Endodermal cell (in vitro differentiated cells): ENCODE results near the gene CASP8AP2. TPM values are rescaled to one million over a fixed set of nuclear protein-coding genes. Genes with fewer than 3 reads are reported as not detected.

Experiments
- DNase-seq: peaks from one replicate; pipeline ENCODE4 v3.0.0-alpha.2; 2017
- H3K27ac ChIP-seq: 2 replicates; pipeline ENCODE4 v1.5.1; 2013; ENCODE audit warnings: mild to moderate bottlenecking, low read depth, low read length, moderate library complexity
- H3K27me3 ChIP-seq: 2 replicates; pipeline ENCODE4 v1.6.1; 2013; ENCODE audit warnings: mild to moderate bottlenecking, low read length, moderate library complexity; ENCODE audit not compliant: insufficient read depth, control insufficient read depth, poor library complexity, severe bottlenecking
- H3K36me3 ChIP-seq: 2 replicates; pipeline ENCODE4 v1.7.0; 2013; ENCODE audit warnings: mild to moderate bottlenecking, low read length, moderate library complexity; ENCODE audit not compliant: control insufficient read depth, insufficient read depth
- H3K4me1 ChIP-seq: one replicate; pipeline ENCODE4 v1.7.0; 2013; ENCODE audit warnings: low read length; ENCODE audit not compliant: control insufficient read depth, insufficient read depth
- H3K4me3 ChIP-seq: 2 replicates; pipeline ENCODE4 v1.5.1; 2013; ENCODE audit warnings: mild to moderate bottlenecking, low read length, moderate library complexity
- H3K9ac ChIP-seq: 2 replicates; pipeline ENCODE4 v1.6.1; 2013; ENCODE audit warnings: mild to moderate bottlenecking, low read length, moderate library complexity; ENCODE audit not compliant: poor library complexity, severe bottlenecking; ENCODE audit errors: extremely low read depth
- H3K9me3 ChIP-seq: 2 replicates; pipeline ENCODE4 v1.6.1; 2013; ENCODE audit warnings: mild to moderate bottlenecking, low read length, moderate library complexity; ENCODE audit not compliant: control insufficient read depth
- H3K27ac Mint-ChIP-seq: 2 replicates; pipeline ENCODE4 v1.8.0; 2020; ENCODE audit warnings: mixed read lengths
- H3K27me3 Mint-ChIP-seq: 2 replicates; pipeline ENCODE4 v1.8.0; 2021; ENCODE audit warnings: mild to moderate bottlenecking, mixed read lengths; ENCODE audit not compliant: insufficient read depth
- H3K36me3 Mint-ChIP-seq: 2 replicates; pipeline ENCODE4 v1.8.0; 2020; ENCODE audit warnings: low read depth, mixed read lengths
- H3K4me1 Mint-ChIP-seq: 2 replicates; pipeline ENCODE4 v1.8.0; 2020; ENCODE audit warnings: mixed read lengths
- H3K4me3 Mint-ChIP-seq: 2 replicates; pipeline ENCODE4 v1.8.0; 2020; ENCODE audit warnings: mild to moderate bottlenecking, moderate library complexity, mixed read lengths
- H3K9me3 Mint-ChIP-seq: 2 replicates; pipeline ENCODE4 v1.8.0; 2020; ENCODE audit warnings: mild to moderate bottlenecking, mixed read lengths
- WGBS, 2 experiments: methylation state at CpG; one replicate each; pipeline versions ENCODE4 v1.1.5 to v1.1.7; 2013; ENCODE audit warnings: missing lambda C conversion rate in 2 of 2, mixed read lengths in 1 of 2; ENCODE audit not compliant: insufficient coverage in 1 of 2, insufficient read length in 1 of 2; 5-methylcytosine and 5-hydroxymethylcytosine counted together
- total RNA-seq, 2 donors: library from RNA; stranded (reverse); fragmentation: NEBNext Ultra II Directional in 1 of 2; extraction: Animal tissue kit (Norgen Biotek cat#: 25700) in 1 of 2; gene quantifications; 2 replicates in 1 of 2; 3 replicates in 1 of 2; pipeline ENCODE4 v1.2.1, GENCODE V29; 2021
- TF ChIP-seq, protein P1 (sequence below): fragments of 200-600 bp; sonication (generic); conservative IDR thresholded peaks from 2 replicates; pipeline ENCODE4 v1.5.0; 2021; ENCODE audit warnings: antibody characterized with exemption, mild to moderate bottlenecking

CASP8AP2 gene
- total RNA-seq, 2 donors from 2014 or later: 31.1 to 40.0 TPM

DNA sequence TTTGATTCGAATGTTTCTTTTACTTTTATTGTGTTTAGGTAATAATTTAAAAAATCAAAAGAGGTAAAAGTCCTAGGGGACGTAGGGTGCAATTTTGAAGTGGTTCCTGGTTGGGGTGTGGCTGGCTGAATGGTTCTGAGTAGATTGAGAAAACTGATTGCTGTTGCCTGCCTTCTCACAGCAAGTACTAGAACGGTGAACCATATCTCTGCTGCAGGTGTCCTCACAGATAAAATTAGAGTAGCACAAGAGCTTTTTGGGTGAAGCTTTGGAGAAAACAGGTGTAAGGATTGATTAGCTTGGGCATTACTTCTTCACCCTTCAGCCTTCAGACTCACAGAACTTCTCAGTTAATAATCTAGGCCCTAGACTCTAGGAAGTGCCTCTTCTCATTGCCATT is 44.8 kb downstream of the CASP8AP2 start:
- H3K27me3 ChIP-seq: no peaks in the 10 kb centered on the region
- H3K36me3 ChIP-seq: peaks cover 44% of the 10 kb centered on the region
- no peaks in the 10 kb centered on the region for H3K9me3 ChIP-seq
- H3K27ac ChIP-seq: no peak overlapping the region
- H3K4me1 ChIP-seq: no peaks in the 10 kb centered on the region
- Mint-ChIP-seq H3K27ac (no peak overlapping the region), H3K4me3 (no peak overlapping the region), H3K27me3 (no peaks in the 10 kb centered on the region), H3K4me1 (no peaks in the 10 kb centered on the region), H3K9me3 (no peaks in the 10 kb centered on the region), H3K36me3 (peaks cover 36% of the 10 kb centered on the region)
- TF ChIP-seq, protein P1, sequence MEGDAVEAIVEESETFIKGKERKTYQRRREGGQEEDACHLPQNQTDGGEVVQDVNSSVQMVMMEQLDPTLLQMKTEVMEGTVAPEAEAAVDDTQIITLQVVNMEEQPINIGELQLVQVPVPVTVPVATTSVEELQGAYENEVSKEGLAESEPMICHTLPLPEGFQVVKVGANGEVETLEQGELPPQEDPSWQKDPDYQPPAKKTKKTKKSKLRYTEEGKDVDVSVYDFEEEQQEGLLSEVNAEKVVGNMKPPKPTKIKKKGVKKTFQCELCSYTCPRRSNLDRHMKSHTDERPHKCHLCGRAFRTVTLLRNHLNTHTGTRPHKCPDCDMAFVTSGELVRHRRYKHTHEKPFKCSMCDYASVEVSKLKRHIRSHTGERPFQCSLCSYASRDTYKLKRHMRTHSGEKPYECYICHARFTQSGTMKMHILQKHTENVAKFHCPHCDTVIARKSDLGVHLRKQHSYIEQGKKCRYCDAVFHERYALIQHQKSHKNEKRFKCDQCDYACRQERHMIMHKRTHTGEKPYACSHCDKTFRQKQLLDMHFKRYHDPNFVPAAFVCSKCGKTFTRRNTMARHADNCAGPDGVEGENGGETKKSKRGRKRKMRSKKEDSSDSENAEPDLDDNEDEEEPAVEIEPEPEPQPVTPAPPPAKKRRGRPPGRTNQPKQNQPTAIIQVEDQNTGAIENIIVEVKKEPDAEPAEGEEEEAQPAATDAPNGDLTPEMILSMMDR: no peak
- DNase-seq: no peak
- no peak overlapping the region for H3K9ac ChIP-seq
- 75 to 90% methylated on average over 2 to 3 of the region's 3 CpGs for WGBS, 2 experiments
- H3K4me3 ChIP-seq: no peak overlapping the region

DNA sequence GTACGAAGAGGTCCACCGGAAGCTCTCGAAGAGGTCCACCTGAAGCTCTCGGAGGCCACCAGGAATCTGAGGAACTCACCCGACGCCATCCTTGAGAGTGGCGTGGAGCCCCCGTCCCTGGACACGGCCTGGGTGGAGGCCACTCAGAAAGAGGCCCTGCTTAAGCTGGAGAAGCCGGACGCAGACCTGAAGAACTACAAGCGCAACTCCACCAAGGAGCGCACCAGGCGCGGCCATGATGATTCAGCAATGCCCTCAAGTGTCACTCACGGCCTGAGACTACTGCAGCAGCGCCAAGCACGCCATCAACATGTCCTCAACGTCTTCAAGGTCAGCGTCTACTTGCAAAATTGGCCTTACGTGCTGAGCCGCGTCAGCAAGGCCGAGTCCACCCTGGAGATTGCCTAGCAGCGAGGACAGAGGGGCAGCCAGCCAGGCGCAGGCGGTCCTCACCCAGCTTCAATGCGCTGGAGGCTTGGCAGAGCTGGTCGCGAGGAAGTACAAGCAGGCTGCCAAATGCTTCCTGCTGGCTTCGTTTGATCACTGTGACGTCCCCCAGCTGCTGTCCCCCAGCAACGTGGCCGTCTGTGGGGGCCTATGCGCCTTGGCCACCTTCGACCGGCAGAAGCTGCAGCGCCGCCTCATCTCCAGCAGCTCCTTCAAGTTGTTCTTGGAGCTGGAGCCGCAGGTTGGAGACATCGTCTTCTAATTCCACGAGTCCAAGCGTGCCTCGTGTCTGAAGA is 56.9 kb downstream of the CASP8AP2 start:
- H3K4me3 ChIP-seq: no peak overlapping the region
- Mint-ChIP-seq H3K4me3 (no peak overlapping the region), H3K27ac (no peak overlapping the region), H3K36me3 (no peaks in the 10 kb centered on the region), H3K4me1 (peaks cover 12% of the 10 kb centered on the region), H3K9me3 (no peaks in the 10 kb centered on the region), H3K27me3 (peaks cover 25% of the 10 kb centered on the region)
- H3K27me3 ChIP-seq: no peaks in the 10 kb centered on the region
- peaks cover 4% of the 10 kb centered on the region for H3K4me1 ChIP-seq
- H3K9me3 ChIP-seq: no peaks in the 10 kb centered on the region
- DNase-seq: no peak
- TF ChIP-seq, protein P1: no peak
- no peak overlapping the region for H3K27ac ChIP-seq
- 93 to 95% methylated on average over 40 to 44 of the region's 44 CpGs for WGBS, 2 experiments
- H3K9ac ChIP-seq: no peak overlapping the region
- H3K36me3 ChIP-seq: no peaks in the 10 kb centered on the region

DNA sequence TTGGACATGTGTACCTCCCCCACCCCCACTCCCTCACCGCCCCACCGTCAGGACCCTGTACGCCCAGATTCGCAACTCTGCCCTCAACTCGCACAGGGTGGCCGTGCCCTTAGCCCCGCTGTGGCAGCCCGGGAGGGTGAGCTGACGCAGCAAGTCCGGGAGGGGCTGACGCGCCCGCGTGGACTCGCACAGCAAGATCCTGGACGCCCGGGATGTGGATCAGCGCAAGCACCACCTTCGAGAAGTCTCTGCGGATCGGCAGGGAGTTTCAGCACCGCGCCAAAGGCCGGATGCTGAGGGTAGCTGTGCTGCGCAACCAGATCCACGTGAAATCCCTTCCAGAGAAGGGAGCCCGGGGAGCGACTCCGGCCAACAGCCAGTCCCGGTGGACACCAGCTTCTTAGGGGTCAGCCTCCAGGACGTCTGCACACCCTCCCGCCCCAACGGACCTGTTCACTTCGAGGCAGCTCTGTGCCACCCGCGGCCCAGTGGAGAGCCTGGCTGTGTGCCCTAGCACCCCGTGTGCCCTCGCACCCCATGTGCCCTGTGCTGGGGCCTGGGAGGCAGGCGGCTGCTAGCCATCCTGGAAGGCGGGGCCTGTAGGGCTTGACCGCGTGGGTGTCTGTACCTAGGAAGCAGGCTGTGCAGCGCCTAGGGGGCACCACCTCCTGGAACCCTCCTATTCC is 57.9 kb downstream of the CASP8AP2 start:
- Mint-ChIP-seq H3K27ac (no peak overlapping the region), H3K36me3 (no peaks in the 10 kb centered on the region), H3K27me3 (peaks cover 25% of the 10 kb centered on the region), H3K9me3 (no peaks in the 10 kb centered on the region), H3K4me3 (no peak overlapping the region), H3K4me1 (peaks cover 15% of the 10 kb centered on the region)
- H3K4me3 ChIP-seq: no peak overlapping the region
- H3K9me3 ChIP-seq: no peaks in the 10 kb centered on the region
- H3K36me3 ChIP-seq: no peaks in the 10 kb centered on the region
- peaks cover 4% of the 10 kb centered on the region for H3K4me1 ChIP-seq
- H3K9ac ChIP-seq: no peak overlapping the region
- 90 to 93% methylated on average over 28 to 43 of the region's 43 CpGs for WGBS, 2 experiments
- H3K27ac ChIP-seq: no peak overlapping the region
- peak; percentile 60 for DNase-seq
- no peaks in the 10 kb centered on the region for H3K27me3 ChIP-seq
- TF ChIP-seq, protein P1: no peak
